K562 (cell line): ENCODE data around the gene EVPL. TPM values are rescaled to one million over a fixed set of nuclear protein-coding genes. Genes with fewer than 3 reads are reported as not detected.

ENCODE experiments used
- ATAC-seq: fragments of 200-7000 bp; cut with Tn5 transposase; 3 replicates; pipeline ENCODE4 v1.9.1; 2020; ENCODE audit warnings: moderate library complexity
- BruUV-seq: library from RNA; stranded (reverse); fragments of 400-500 nt; replicated peaks from 2 replicates; lab custom pipeline; 2021; lab: Mats Ljungman, UMichigan
- CTCF ChIA-PET: fragments of 300-600 bp; formaldehyde crosslinking; extraction: SDS; loops from one replicate; lab custom pipeline; 2021; ENCODE audit warnings: low intra/inter-chr PET ratio; lab: Yijun Ruan, JAX
- POLR2A ChIA-PET: fragments of 300-600, 350-650 bp; sonication (Branson Sonifier 250); formaldehyde crosslinking; extraction: SDS; loops from one replicate; lab custom pipeline; 2021; ENCODE audit warnings: antibody characterized with exemption, inconsistent platforms; lab: Yijun Ruan, JAX
- DNase-seq, 4 experiments: peaks; one replicate each; pipeline versions ENCODE4 v3.0.0 to v3.0.0-alpha.2; 2011 to 2018; ENCODE audit warnings: low spot score in 3 of 4, mixed read lengths in 3 of 4; ENCODE audit errors: extremely low read depth in 1 of 4
- FAIRE-seq: peaks from 2 replicates; lab custom pipeline; 2011; peaks lifted over from hg19 to GRCh38; lab: Jason Lieb, UNC
- H2AFZ ChIP-seq: 2 replicates; pipeline ENCODE4 v1.6.0; 2011; ENCODE audit warnings: low read depth, low read length, control low read depth, inconsistent platforms
- H3K27ac ChIP-seq: fragments of 200-600 bp; 3 replicates; pipeline ENCODE4 v1.8.0; 2011; ENCODE audit warnings: low read depth, mild to moderate bottlenecking, control low read depth, inconsistent platforms, low read length, moderate library complexity, mixed read lengths; ENCODE audit errors: extremely low read depth
- H3K27me3 ChIP-seq, 2 experiments: fragments of 300-600 bp in 1 of 2; 2 replicates in 1 of 2; 3 replicates in 1 of 2; pipeline versions ENCODE4 v1.6.0 to v1.8.0; 2011; ENCODE audit warnings: inconsistent platforms in 2 of 2, low read length in 2 of 2, mild to moderate bottlenecking in 1 of 2, mixed read lengths in 1 of 2, moderate library complexity in 1 of 2; ENCODE audit not compliant: control insufficient read depth in 2 of 2, insufficient read depth in 2 of 2
- H3K36me3 ChIP-seq: fragments of 300-600 bp; 3 replicates; pipeline ENCODE4 v1.8.0; 2011; ENCODE audit warnings: mild to moderate bottlenecking, low read length, inconsistent platforms; ENCODE audit not compliant: control insufficient read depth, insufficient read depth
- H3K4me1 ChIP-seq, 2 experiments: fragments of 200-600 bp in 1 of 2; replicated peaks in 1 of 2; 2 replicates in 1 of 2; 3 replicates in 1 of 2; pipeline versions ENCODE4 v1.5.1 to v1.8.0; 2011; ENCODE audit warnings: inconsistent platforms in 2 of 2, low read length in 2 of 2, mild to moderate bottlenecking in 1 of 2, mixed read lengths in 1 of 2, moderate library complexity in 1 of 2; ENCODE audit not compliant: control insufficient read depth in 2 of 2, insufficient read depth in 2 of 2
- H3K4me2 ChIP-seq: 2 replicates; pipeline ENCODE4 v1.6.1; 2011; ENCODE audit warnings: low read length, control low read depth, inconsistent platforms, mixed read lengths; ENCODE audit not compliant: insufficient read depth
- H3K4me3 ChIP-seq: fragments of 200-600 bp; sonication (generic), shearing (Covaris generic); 2 replicates; pipeline ENCODE4 v1.5.1; 2016; ENCODE audit warnings: control low read depth, inconsistent platforms
- H3K79me2 ChIP-seq: fragments of 200-600 bp; 3 replicates; pipeline ENCODE4 v1.8.0; 2011; ENCODE audit warnings: low read length, inconsistent platforms; ENCODE audit not compliant: control insufficient read depth, insufficient read depth
- H3K9ac ChIP-seq, 2 experiments: 2 replicates each; pipeline versions ENCODE4 v1.6.0 to v1.6.1; 2011; ENCODE audit warnings: low read depth in 2 of 2, low read length in 2 of 2, control low read depth in 1 of 2, inconsistent platforms in 1 of 2, mild to moderate bottlenecking in 1 of 2, mixed read lengths in 1 of 2; ENCODE audit not compliant: insufficient read depth in 1 of 2
- H3K9me1 ChIP-seq: one replicate; pipeline ENCODE4 v1.6.0; 2011; ENCODE audit warnings: inconsistent platforms, mild to moderate bottlenecking, low read length, moderate library complexity; ENCODE audit not compliant: control insufficient read depth, insufficient read depth
- H3K9me3 ChIP-seq: replicated peaks from 2 replicates; pipeline ENCODE4 v1.5.1; 2011; ENCODE audit warnings: low read depth, low read length, inconsistent platforms; ENCODE audit not compliant: control insufficient read depth, insufficient read depth
- H4K20me1 ChIP-seq: replicated peaks from 2 replicates; pipeline ENCODE4 v1.6.1; 2011; ENCODE audit warnings: low read length, inconsistent platforms, mixed read lengths; ENCODE audit not compliant: control insufficient read depth, insufficient read depth
- ARID1B ChIP-seq: fragments of 450-650 bp; IDR thresholded peaks from 2 replicates; pipeline ENCODE4 v1.6.1; 2016; ENCODE audit warnings: antibody characterized with exemption, mild to moderate bottlenecking, inconsistent platforms
- DPF2 ChIP-seq: fragments of 450-650 bp; IDR thresholded peaks from 2 replicates; pipeline ENCODE4 v1.6.1; 2016
- ERF ChIP-seq: fragments of 450-650 bp; formaldehyde crosslinking; IDR thresholded peaks from 2 replicates; pipeline ENCODE4 v1.4.0; 2020; ENCODE audit warnings: mild to moderate bottlenecking, mixed read lengths
- HNRNPL ChIP-seq: fragments of 200-400 bp; formaldehyde crosslinking; IDR thresholded peaks from 2 replicates; pipeline ENCODE4 v1.6.1; 2017; ENCODE audit warnings: low read depth, mild to moderate bottlenecking, low read length
- MCM7 ChIP-seq, 2 experiments: fragments of 450-650 bp; IDR thresholded peaks; 2 replicates each; pipeline ENCODE4 v1.6.1; 2016 to 2018
- NCOA4 ChIP-seq: fragments of 450-650 bp; IDR thresholded peaks from 2 replicates; pipeline ENCODE4 v1.6.1; 2018; ENCODE audit warnings: mild to moderate bottlenecking; ENCODE audit not compliant: partially characterized antibody
- POLR2A ChIP-seq: fragments of 450-650 bp; conservative IDR thresholded peaks from 2 replicates; pipeline ENCODE4 v1.6.1; 2016
- RBM25 ChIP-seq: fragments of 200-400 bp; formaldehyde crosslinking; IDR thresholded peaks from 2 replicates; pipeline ENCODE4 v1.6.1; 2018; ENCODE audit warnings: low read length, low read depth, moderate library complexity; ENCODE audit not compliant: severe bottlenecking
- RFX5 ChIP-seq: IDR thresholded peaks from 2 replicates; pipeline ENCODE4 v1.6.1; 2011; ENCODE audit warnings: low read depth, mild to moderate bottlenecking, improper control_type of control experiment, low read length
- SMARCA5 ChIP-seq: fragments of 450-650 bp; IDR thresholded peaks from 2 replicates; pipeline ENCODE4 v1.6.1; 2016
- SP2 ChIP-seq: IDR thresholded peaks from 2 replicates; pipeline ENCODE4 v1.6.1; 2011; ENCODE audit warnings: mild to moderate bottlenecking, low read depth, low read length, moderate library complexity; ENCODE audit not compliant: poor library complexity, severe bottlenecking; ENCODE audit errors: extremely low read depth
- TAF15 ChIP-seq: fragments of 200-400 bp; formaldehyde crosslinking; IDR thresholded peaks from 2 replicates; pipeline ENCODE4 v1.6.1; 2017; ENCODE audit warnings: mild to moderate bottlenecking, low read depth, low read length, moderate library complexity
- ZNF124 ChIP-seq: sonication (generic); formaldehyde crosslinking; IDR thresholded peaks from 2 replicates; pipeline ENCODE4 v1.8.1; 2022; ENCODE audit warnings: missing genetic modification reagents
- WGBS: fragments of 100-300 bp; shearing (Covaris generic); methylation state at CpG from one replicate; pipeline ENCODE4 v1.1.6; 2016; ENCODE audit warnings: low coverage, mixed read lengths; ENCODE audit not compliant: insufficient coverage; ENCODE audit errors: missing lambda C conversion rate; 5-methylcytosine and 5-hydroxymethylcytosine counted together
- in situ Hi-C: fragments of 300-500 bp; cut with MboI; formaldehyde crosslinking; loops from 4 replicates; pipeline ENCODE4 v1.15.0; 2018; ENCODE audit warnings: inconsistent platforms, mixed read lengths
- intact Hi-C: fragments of 100-400 bp; cut with micrococcal nuclease; formaldehyde crosslinking; loops from 2 replicates; pipeline ENCODE4 v1.14.2; 2022
- polyA plus RNA-seq, 8 experiments: library from polyadenylated mRNA; depleted of rRNA in 4 of 8; stranded (reverse) in 5 of 8; unstranded in 3 of 8; fragments of >200 nt; fragmentation: Nextera tagmentation in 2 of 8; fragmentation: Illumina TruSeq in 1 of 8; extraction: Ambion mirVana in 2 of 8; extraction: Trizol in 1 of 8; gene quantifications; 2 replicates each; pipeline versions ENCODE4 v1.2.1 to v1.2.3, GENCODE V29; 2011 to 2014; ENCODE audit warnings: inconsistent platforms in 1 of 8, missing spikeins in 1 of 8
- total RNA-seq, 7 experiments: library from RNA; depleted of rRNA in 6 of 7; stranded (reverse); fragments of >200 nt in 6 of 7; fragmentation: Illumina TruSeq in 2 of 7; extraction: Trizol in 2 of 7; gene quantifications; 2 replicates each; pipeline versions ENCODE4 v1.2.1 to v1.2.3, GENCODE V29; 2011 to 2021; ENCODE audit warnings: low replicate concordance in 1 of 7
- TF ChIP-seq, protein P1 (sequence below): fragments of 450-650 bp; formaldehyde crosslinking; IDR thresholded peaks from 2 replicates; pipeline ENCODE4 v1.4.0; 2022; ENCODE audit warnings: missing genetic modification characterization
- TF ChIP-seq, protein P2 (sequence below): fragments of 250-450 bp; sonication (Bioruptor Pico); IDR thresholded peaks from 2 replicates; pipeline ENCODE4 v1.5.0; 2021

Gene EVPL
- total and polyA plus RNA-seq, 9 of the 15 experiments (the other 6 are each of a cell fraction or from before 2014, with no cell fraction given): 0.08 to 0.18 (median 0.16) TPM; not detected in 5

DNA sequence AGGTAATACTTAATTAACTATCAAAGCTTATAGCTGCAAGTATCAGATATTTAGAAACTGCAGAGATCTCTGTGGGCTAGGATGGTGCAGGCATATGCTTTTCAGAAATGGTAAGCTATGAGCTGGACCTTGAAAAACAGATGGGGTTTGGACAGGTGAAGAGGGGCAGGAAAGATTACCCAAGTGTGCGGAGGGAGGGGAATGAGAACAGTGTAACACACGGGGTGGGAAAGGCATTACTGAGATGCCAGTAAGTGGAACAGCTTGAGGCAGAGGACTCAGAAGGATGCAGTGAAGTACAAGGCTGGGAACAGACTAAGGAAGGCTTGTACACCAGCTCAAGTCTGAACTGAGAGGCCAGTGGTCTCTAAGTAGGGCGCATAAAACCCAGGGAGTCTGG lies 22.1 kb upstream of the EVPL start:
- 80% methylated on average over 3 of the region's 3 CpGs for WGBS
- H3K36me3 ChIP-seq: peaks cover 90% of the 10 kb centered on the region
- H2AFZ ChIP-seq: no peak overlapping the region
- ChIA-PET CTCF (no interaction called here), POLR2A (interaction anchor here (0.6 to 2.8 kb wide), 3 partner anchors 9 to 335 kb away, joined by 3 to 14 read pairs (median 5); no protein-coding TSS in a partner anchor)
- ATAC-seq (no peak), DNase-seq (no peak), FAIRE-seq (no peak)
- no peak overlapping the region for H3K4me2 ChIP-seq
- no peak overlapping the region for H3K9ac ChIP-seq
- H3K79me2 ChIP-seq: peaks cover 11% of the 10 kb centered on the region; the same call in 2 of the 3 replicates
- no peaks in the 10 kb centered on the region for H3K27me3 ChIP-seq
- no peaks in the 10 kb centered on the region for H3K9me1 ChIP-seq
- intact Hi-C loops (no loop called here), in situ Hi-C loops (no loop called here)
- no TSS peak for BruUV-seq
- H3K27ac ChIP-seq: no peak overlapping the region
- H3K4me1 ChIP-seq: peaks cover 5 to 9% of the 10 kb centered on the region in 2 experiments; a peak in 3 of 5 replicates
- no peak overlapping the region for H3K4me3 ChIP-seq
- no peaks in the 10 kb centered on the region for H3K9me3 ChIP-seq
- H4K20me1 ChIP-seq: no peaks in the 10 kb centered on the region
- TF ChIP-seq ZNF124 (CRISPR knock-in tag) (no peak), RFX5 (no peak), SMARCA5 (no peak), POLR2A (no peak), ARID1B (no peak), DPF2 (no peak), TAF15 (no peak), SP2 (no peak), RBM25 (no peak), MCM7 (IDR thresholded peaks at IDR 0.05) (no peak), ERF (CRISPR knock-in tag) (no peak), NCOA4 (no peak), HNRNPL (no peak)
- TF ChIP-seq, protein P1, sequence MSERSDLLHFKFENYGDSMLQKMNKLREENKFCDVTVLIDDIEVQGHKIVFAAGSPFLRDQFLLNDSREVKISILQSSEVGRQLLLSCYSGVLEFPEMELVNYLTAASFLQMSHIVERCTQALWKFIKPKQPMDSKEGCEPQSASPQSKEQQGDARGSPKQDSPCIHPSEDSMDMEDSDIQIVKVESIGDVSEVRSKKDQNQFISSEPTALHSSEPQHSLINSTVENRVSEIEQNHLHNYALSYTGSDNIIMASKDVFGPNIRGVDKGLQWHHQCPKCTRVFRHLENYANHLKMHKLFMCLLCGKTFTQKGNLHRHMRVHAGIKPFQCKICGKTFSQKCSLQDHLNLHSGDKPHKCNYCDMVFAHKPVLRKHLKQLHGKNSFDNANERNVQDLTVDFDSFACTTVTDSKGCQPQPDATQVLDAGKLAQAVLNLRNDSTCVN (CRISPR knock-in tag): no peak
- TF ChIP-seq, protein P2, sequence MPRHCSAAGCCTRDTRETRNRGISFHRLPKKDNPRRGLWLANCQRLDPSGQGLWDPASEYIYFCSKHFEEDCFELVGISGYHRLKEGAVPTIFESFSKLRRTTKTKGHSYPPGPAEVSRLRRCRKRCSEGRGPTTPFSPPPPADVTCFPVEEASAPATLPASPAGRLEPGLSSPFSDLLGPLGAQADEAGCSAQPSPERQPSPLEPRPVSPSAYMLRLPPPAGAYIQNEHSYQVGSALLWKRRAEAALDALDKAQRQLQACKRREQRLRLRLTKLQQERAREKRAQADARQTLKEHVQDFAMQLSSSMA (CRISPR knock-in tag): no peak
- TF ChIP-seq, all 486 proteins: peak for 0
